ENCODE results near the gene GGA1. TPM values are rescaled to one million over a fixed set of nuclear protein-coding genes. Genes with fewer than 3 reads are reported as not detected.

Gene GGA1
- total RNA-seq (2014; rRNA removed; shearing (Covaris generic)): 25.1 and 34.1 TPM in 2 replicates

GRCh38 chr22:37608477-37609239 lies at the start of gene GGA1:
GGA1 (plus strand) TSS chr22:37608834; CDS start chr22:37608861, 27 bp downstream.
- Histone ChIP-seq H3K4me3 (peak within 1 kb of the TSS; percentile 95), H3K36me3 (no peaks in the 10 kb centered on the region)
- DNase-seq: peak; percentile 94 to 95

GRCh38 chr22:37559521-37559900 lies 49.1 kb upstream of the GGA1 start:
- H3K4me1 ChIP-seq: peaks cover 18% of the 10 kb centered on the region
- no peaks in the 10 kb centered on the region for H3K9me3 ChIP-seq (replicated peaks)
- peak overlapping the region; percentile 75 for H3K27ac ChIP-seq
- no peak for DNase-seq
- H3K4me3 ChIP-seq: peak overlapping the region; percentile 98
- H3K27me3 ChIP-seq: no peaks in the 10 kb centered on the region; the same call in 1 of the 2 replicates
- H3K36me3 ChIP-seq: no peaks in the 10 kb centered on the region; the same call in 1 of the 2 replicates

More at GRCh38 chr22:37608477-37609239, at the start of gene GGA1:
- Histone ChIP-seq H3K27ac (peak within 1 kb of the TSS; percentile 85), H3K27me3 (peaks cover 6% of the 10 kb centered on the region; the same call in 1 of the 2 replicates), H3K4me1 (no peaks in the 10 kb centered on the region), H3K9me3 (replicated peaks) (no peaks in the 10 kb centered on the region)

GRCh38 chr22:37559901-37560607 lies 48.6 kb upstream of the GGA1 start, which contains the start of gene CDC42EP1:
CDC42EP1 (plus strand) TSS chr22:37560480; CDS start chr22:37566350, 5,870 bp downstream.
- Histone ChIP-seq H3K27me3 (no peaks in the 10 kb centered on the region; the same call in 1 of the 2 replicates), H3K4me1 (peaks cover 18% of the 10 kb centered on the region), H3K27ac (peak within 1 kb of the TSS; percentile 84), H3K4me3 (peak within 1 kb of the TSS; percentile 98), H3K9me3 (replicated peaks) (no peaks in the 10 kb centered on the region), H3K36me3 (no peaks in the 10 kb centered on the region; the same call in 1 of the 2 replicates)
- peak; percentile 61 to 62 for DNase-seq

GRCh38 chr22:37560608-37561211 lies 47.9 kb upstream of the GGA1 start:
- H3K4me1 ChIP-seq: peaks cover 18% of the 10 kb centered on the region
- peak; percentile 50 to 64 for DNase-seq
- H3K9me3 ChIP-seq (replicated peaks): no peaks in the 10 kb centered on the region
- H3K27ac ChIP-seq: peak overlapping the region; percentile 84
- H3K27me3 ChIP-seq: no peaks in the 10 kb centered on the region; the same call in 1 of the 2 replicates
- peaks cover 2% of the 10 kb centered on the region for H3K36me3 ChIP-seq
- H3K4me3 ChIP-seq: peak overlapping the region; percentile 98

DNA sequence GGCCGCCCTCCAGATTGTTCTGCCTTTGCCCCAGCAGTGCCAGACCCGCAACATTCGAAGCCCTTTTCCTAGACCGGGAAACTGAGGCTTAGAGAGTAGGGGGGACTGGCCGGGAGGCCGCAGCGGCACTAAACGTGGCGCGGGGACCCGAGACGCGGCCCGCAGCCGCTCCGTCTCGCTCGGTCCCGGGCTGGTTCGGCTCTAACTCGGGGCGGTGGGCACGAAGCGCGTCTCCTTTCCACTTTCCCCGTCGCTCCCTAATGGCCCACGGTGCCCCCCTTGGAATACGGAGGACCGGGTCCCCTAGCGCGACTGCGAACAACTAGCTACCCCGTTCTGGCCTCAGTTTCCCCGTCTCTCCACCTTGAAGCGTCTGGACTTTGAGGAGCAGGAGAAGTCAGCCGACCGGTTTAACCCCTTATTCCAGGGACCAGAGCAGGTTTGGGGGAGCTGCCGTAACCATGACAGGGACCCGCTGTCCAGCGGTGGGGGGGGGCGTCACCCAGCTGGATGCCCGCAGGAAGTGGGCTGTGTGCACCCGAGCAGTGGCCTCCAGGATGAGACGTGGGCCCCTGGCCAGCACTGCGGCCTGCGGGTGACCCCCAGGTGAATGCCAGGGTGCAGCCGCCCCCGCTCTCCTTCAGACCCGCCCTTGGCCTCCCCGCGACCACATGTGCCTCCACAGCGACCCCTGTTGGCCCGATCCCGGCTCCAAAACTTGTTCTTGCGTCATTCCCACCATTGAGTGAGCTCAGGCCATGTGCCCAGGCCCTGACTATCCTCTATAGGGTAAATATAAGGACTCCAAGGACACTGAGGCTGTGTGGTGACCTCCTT lies 47.2 kb upstream of the GGA1 start:
- DNase-seq: peak; percentile 84 to 90
- H3K27me3 ChIP-seq: no peaks in the 10 kb centered on the region; the same call in 1 of the 2 replicates
- H3K36me3 ChIP-seq: peaks cover 2% of the 10 kb centered on the region
- peak overlapping the region; percentile 84 for H3K27ac ChIP-seq
- peaks cover 18% of the 10 kb centered on the region for H3K4me1 ChIP-seq
- H3K9me3 ChIP-seq (replicated peaks): no peaks in the 10 kb centered on the region
- H3K4me3 ChIP-seq: peak overlapping the region; percentile 98

GRCh38 chr22:37562049-37562875 lies 46.4 kb upstream of the GGA1 start:
- no peak for DNase-seq
- Histone ChIP-seq H3K4me1 (peaks cover 14% of the 10 kb centered on the region), H3K27ac (peak overlapping the region; percentile 84; the same call in 1 of the 2 replicates), H3K9me3 (replicated peaks) (no peaks in the 10 kb centered on the region), H3K4me3 (peak overlapping the region; percentile 98), H3K36me3 (peaks cover 10% of the 10 kb centered on the region), H3K27me3 (no peaks in the 10 kb centered on the region; the same call in 1 of the 2 replicates)

DNA sequence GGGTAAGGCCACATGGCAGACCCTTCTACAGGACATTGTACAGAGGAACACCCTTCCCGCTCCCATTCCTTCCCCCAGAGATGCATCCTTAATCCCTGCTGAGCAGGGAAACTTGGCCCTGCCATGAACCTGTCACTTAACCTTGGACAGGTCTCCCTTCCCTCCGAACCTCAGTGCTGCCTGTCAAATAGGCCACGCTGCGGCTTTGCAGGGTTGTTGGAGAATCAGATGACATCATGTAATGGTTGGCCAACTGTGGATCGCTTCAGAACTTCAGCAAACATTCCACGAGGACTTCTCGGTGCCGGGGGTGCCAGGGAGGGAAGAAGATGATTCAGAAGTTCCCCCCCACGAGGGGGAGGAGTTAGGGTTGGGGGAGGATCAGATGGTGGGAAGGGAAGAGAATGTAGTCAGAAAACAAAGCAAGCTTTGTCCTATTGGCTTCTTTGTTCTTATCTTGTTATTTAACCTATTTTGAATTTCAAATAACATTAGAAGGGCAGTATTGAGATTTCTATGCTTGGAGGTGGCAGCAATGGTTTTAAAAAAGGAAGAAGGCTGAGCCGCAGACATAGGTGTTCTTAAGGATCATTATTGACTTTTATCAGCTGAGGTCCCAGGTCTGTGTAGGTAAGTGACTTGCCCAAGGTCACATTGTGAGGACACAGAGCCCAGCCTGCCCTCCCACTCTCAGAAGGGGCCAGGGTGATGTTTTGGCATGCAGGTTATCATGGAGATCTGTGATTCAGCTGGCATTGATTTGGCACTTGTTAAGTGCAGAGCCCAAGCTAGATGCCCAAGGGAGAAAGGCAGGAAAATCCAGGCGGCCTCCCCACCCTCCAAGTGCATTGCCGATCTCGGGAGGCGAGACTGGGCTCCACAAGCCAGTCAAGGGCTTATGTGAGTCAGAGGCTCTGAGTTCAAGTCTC lies 45.2 kb upstream of the GGA1 start:
- no peak for DNase-seq
- Histone ChIP-seq H3K4me1 (peaks cover 14% of the 10 kb centered on the region), H3K27ac (no peak overlapping the region), H3K36me3 (peaks cover 13% of the 10 kb centered on the region), H3K4me3 (no peak overlapping the region), H3K9me3 (replicated peaks) (no peaks in the 10 kb centered on the region), H3K27me3 (no peaks in the 10 kb centered on the region; the same call in 1 of the 2 replicates)

GRCh38 chr22:37564111-37564711 lies 44.4 kb upstream of the GGA1 start:
- H3K4me3 ChIP-seq: no peak overlapping the region
- peaks cover 13% of the 10 kb centered on the region for H3K36me3 ChIP-seq
- H3K27ac ChIP-seq: no peak overlapping the region

DNA sequence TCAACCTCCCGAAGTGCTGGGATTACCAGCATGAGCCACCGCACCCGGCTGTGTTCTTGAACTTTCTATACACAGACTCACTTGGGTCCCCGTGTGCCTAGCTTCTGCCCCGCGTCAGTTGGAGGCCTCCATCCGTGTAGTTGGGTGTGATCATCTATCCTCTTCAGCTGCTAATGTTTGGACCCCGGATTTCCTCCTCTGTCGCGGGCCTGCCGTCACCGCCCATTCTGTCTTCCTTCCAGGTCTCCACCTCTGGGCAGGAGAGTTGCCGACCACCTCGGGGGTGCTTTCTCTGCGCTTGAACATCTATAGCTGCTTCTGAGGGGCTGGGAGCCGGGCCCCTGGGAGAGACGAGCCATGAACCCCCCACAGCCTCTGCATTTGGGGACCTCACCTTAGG lies 42.8 kb upstream of the GGA1 start:
- peaks cover 14% of the 10 kb centered on the region for H3K4me1 ChIP-seq
- H3K36me3 ChIP-seq: peaks cover 13% of the 10 kb centered on the region
- no peak overlapping the region for H3K4me3 ChIP-seq
- no peaks in the 10 kb centered on the region for H3K27me3 ChIP-seq
- no peak for DNase-seq
- H3K9me3 ChIP-seq (replicated peaks): no peaks in the 10 kb centered on the region
- no peak overlapping the region for H3K27ac ChIP-seq

More at GRCh38 chr22:37564111-37564711, 44.4 kb upstream of the GGA1 start:
- H3K9me3 ChIP-seq (replicated peaks): no peaks in the 10 kb centered on the region
- no peaks in the 10 kb centered on the region; the same call in 1 of the 2 replicates for H3K27me3 ChIP-seq
- peaks cover 14% of the 10 kb centered on the region for H3K4me1 ChIP-seq
- DNase-seq: no peak

DNA sequence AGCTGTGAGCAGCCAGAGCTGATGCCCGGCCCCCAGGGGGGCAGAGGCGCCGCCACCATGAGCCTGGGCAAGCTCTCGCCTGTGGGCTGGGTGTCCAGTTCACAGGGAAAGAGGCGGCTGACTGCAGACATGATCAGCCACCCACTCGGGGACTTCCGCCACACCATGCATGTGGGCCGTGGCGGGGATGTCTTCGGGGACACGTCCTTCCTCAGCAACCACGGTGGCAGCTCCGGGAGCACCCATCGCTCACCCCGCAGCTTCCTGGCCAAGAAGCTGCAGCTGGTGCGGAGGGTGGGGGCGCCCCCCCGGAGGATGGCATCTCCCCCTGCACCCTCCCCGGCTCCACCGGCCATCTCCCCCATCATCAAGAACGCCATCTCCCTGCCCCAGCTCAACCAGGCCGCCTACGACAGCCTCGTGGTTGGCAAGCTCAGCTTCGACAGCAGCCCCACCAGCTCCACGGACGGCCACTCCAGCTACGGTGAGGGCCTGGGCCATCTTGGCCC lies 42.3 kb upstream of the GGA1 start:
- DNase-seq: no peak
- H3K9me3 ChIP-seq (replicated peaks): no peaks in the 10 kb centered on the region
- no peak overlapping the region for H3K4me3 ChIP-seq
- H3K27ac ChIP-seq: no peak overlapping the region
- H3K36me3 ChIP-seq: peaks cover 13% of the 10 kb centered on the region
- peaks cover 14% of the 10 kb centered on the region for H3K4me1 ChIP-seq
- no peaks in the 10 kb centered on the region for H3K27me3 ChIP-seq

GRCh38 chr22:37566903-37567798 lies 41.5 kb upstream of the GGA1 start:
- peaks cover 10% of the 10 kb centered on the region for H3K4me1 ChIP-seq
- no peaks in the 10 kb centered on the region for H3K27me3 ChIP-seq
- H3K9me3 ChIP-seq (replicated peaks): no peaks in the 10 kb centered on the region
- no peak overlapping the region for H3K27ac ChIP-seq
- no peak overlapping the region for H3K4me3 ChIP-seq
- peak; percentile 48 to 72 for DNase-seq
- peaks cover 13% of the 10 kb centered on the region for H3K36me3 ChIP-seq

Data from SJCRH30 (cell line).